D721Med (cell line): ENCODE results near the gene MEPCE.

Experiments used
- DNase-seq: peaks from one replicate; pipeline ENCODE4 v3.0.0; 2011; ENCODE audit warnings: low spot score; ENCODE audit not compliant: insufficient read length
- FAIRE-seq: peaks from 2 replicates; lab custom pipeline; 2011; peaks lifted over from hg19 to GRCh38; lab: Jason Lieb, UNC
- TF ChIP-seq, protein P1 (sequence below): IDR thresholded peaks from 2 replicates; pipeline ENCODE4 v1.5.1; 2012; ENCODE audit warnings: mild to moderate bottlenecking, control low read depth; ENCODE audit not compliant: insufficient read depth; ENCODE audit errors: missing control alignments

MEPCE gene

DNA sequence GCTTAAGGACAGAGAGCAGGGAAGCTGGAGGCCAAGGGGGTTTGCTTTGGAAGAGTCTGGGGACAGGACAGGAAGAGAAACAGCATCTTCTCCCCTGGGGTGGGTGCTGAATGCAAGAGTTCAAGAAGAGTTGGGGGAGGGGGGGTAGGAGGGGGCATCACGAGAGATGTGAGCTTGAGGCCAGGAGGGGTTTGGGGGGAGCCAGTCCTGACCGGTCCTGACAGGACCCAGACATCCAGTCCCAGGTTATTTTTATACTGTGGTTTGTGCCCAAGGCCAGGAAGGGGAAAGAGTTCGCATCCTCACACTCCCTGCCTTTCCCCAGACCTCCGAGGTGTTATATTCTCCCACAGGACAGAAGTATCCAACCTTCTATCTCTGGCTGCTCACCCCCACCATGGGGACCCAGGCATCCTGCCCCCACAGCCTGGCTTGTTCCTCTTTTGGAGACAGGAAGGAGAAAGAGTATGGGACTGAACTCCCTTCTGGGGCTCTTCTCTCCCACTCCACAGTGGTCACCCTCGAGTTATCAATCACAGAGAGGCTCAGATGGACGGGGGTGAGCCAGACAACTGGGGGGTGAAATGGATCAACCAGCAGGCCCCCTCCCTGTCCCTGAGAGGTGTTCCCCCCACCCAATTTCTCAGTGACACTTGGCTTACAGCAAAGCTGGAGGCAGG, 46.6 kb downstream of the MEPCE start:
- DNase-seq (no peak), FAIRE-seq (no peak)
- TF ChIP-seq, protein P1, sequence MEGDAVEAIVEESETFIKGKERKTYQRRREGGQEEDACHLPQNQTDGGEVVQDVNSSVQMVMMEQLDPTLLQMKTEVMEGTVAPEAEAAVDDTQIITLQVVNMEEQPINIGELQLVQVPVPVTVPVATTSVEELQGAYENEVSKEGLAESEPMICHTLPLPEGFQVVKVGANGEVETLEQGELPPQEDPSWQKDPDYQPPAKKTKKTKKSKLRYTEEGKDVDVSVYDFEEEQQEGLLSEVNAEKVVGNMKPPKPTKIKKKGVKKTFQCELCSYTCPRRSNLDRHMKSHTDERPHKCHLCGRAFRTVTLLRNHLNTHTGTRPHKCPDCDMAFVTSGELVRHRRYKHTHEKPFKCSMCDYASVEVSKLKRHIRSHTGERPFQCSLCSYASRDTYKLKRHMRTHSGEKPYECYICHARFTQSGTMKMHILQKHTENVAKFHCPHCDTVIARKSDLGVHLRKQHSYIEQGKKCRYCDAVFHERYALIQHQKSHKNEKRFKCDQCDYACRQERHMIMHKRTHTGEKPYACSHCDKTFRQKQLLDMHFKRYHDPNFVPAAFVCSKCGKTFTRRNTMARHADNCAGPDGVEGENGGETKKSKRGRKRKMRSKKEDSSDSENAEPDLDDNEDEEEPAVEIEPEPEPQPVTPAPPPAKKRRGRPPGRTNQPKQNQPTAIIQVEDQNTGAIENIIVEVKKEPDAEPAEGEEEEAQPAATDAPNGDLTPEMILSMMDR, result no peak

DNA sequence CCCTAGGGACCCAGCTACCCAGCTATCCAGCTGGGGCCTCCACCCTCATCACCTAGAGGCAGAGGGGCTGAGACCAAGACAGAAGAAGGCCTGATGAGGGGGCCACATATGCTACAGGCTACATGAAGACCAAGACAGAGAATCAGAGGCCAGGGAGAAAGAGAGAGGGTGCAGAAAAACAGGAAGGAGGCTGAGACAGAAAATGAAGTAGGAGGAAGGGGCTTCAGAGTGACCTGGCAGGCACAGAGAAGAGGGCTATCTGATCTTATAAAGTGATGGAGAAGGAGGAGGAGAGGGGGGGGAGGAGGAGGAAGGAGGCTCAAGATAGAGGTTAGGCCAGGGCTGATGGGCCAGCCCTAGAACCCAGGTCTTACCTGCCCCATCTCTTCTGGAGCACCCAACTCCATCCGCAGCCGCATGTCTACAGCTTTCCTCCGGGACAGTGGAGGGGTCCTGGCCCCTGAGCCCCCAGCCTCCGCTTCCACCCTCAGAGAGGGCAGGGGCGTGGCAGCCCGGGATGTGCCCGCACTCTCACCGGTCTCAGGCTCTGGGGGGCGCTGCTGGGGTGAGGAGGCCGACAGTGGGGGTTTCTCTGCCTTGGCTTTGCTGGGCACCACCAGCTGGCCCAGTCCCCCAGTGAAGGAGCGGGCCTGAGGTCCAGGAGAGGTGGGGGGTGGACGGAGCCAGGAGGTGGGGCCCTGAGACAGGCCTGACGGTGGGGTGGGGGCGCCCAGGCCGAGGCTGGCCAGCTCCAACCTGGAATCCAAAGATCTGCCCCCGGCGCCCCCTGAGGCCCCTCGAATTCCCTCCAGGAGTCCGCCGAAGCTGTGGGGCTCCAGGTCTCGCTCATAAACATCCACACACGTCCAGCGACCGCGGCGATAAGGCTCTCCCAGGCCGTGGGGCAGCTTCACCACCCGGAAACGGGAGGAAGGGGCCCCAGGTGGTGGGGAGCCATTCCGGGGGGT, 47.6 kb downstream of the MEPCE start:
- FAIRE-seq (no peak), DNase-seq (no peak)
- TF ChIP-seq, protein P1, result no peak

DNA sequence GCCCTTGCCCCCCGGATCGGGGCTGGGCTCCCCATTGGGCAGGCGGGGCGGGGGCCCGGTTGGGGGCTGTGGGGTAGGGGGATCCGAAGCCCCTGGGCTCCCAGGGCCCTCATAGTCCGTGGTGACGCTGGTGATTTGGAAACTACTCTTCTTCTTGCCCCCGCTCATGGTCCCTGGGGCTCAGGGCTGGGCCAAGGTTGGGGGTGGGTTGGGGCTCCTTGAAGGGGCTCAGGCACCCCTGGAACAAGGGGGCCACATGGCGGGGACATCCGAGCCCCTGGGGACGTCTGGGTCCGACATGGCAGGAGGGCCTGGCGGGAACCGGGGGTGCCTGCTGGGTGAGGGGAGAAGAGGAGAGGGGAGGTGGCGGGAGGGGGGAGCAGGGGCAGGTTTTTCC, 48.2 kb downstream of the MEPCE start:
- DNase-seq (no peak), FAIRE-seq (no peak)
- TF ChIP-seq, protein P1, result no peak

DNA sequence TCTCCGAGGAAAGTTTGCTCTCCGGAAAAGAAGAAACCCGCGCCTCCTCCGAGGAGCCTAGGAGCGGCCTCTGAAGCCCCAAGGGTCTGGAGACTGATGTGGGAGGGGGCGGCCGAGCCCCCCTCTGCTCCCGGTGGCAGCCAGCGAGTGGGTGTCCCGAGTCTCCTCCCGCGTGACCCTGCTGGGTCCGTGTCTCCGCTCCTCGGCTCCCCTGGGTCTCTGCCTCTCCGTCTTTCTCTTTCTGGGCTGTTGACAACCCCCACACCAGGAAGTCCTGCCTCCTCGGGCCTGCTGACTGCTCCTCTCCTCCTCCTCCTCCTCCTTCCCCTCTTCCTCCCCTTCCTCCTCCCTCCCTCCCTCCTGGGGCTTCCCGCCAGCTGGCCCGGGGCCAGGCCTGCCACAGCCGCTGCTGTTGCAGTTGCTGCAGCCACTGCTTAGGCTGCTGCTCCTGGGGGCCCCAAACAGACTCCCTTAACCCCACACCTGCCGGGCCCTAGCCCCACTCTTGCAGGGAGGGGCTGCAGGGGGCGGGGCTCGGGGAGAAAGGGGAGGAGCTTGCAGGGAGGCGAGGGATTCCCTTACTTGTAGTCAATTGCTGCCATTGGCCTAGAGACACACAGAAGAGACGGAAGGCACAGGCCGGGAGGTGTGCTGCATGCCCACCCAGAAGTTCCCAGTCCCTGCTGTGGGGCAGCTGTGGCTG, 49.5 kb downstream of the MEPCE start, which contains the start of gene TSC22D4:
Gene TSC22D4, minus strand, starts transcription at position 257 of the 703 bp plus-strand sequence. CDS start 1,176 bp downstream, outside the sequence.
- DNase-seq (peak; percentile 91), FAIRE-seq (no peak)
- TF ChIP-seq, protein P1, result no peak

DNA sequence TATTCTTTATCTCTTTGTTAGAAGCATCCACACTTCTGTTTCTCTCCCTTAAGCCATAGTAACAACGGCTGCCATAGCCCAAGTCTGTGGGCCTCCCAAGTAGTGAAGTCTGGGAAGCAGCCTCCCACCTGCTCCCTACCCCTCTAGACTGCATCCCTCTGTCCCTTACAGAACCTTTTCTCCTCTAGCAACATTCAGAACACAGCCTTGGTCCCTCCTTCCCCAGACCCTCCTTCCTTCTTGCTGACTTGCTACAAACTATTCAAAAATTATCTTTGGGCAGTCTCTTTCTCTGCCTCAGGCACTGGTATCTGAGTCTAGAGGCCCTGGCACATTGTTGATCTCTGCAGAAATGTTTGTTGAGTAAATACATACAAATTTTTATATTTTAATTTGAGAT, 51.8 kb downstream of the MEPCE start:
- DNase-seq (no peak), FAIRE-seq (no peak)
- TF ChIP-seq, protein P1, result no peak

DNA sequence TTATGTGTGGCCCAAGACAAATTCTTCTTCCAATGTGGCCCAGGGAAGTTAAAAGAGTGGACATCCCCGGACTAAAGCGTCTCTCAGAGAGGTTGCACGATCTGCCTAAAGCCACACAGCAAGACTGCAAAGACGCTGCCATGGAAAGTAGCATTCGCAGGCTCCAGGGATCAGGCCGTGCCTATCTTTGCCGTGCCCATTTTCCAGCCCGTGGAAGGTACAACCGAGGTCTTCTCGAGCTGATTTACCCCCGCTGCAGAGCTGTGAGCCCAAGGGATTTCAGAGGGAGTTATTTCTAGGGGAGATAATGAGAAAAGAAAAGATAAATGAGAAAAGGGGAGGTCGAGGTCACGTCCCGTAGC, 53.1 kb downstream of the MEPCE start:
- TF ChIP-seq, protein P1, result no peak
- DNase-seq (no peak), FAIRE-seq (no peak)
